Breast epithelium (tissue), 3 donors: ENCODE results near the gene CLASP1.

ENCODE experiments used
- POLR2A ChIP-seq: fragments of 450-650 bp; IDR thresholded peaks from one replicate; pipeline ENCODE4 v1.6.1; 2016; ENCODE audit warnings: antibody characterized with exemption, mild to moderate bottlenecking, moderate library complexity
- TF ChIP-seq, protein P1 (sequence below), 3 donors: fragments of 450-650 bp; IDR thresholded peaks; one replicate each; pipeline ENCODE4 v1.5.1; 2016 to 2017; ENCODE audit warnings: antibody characterized with exemption in 3 of 3, mild to moderate bottlenecking in 3 of 3, moderate library complexity in 3 of 3

DNA sequence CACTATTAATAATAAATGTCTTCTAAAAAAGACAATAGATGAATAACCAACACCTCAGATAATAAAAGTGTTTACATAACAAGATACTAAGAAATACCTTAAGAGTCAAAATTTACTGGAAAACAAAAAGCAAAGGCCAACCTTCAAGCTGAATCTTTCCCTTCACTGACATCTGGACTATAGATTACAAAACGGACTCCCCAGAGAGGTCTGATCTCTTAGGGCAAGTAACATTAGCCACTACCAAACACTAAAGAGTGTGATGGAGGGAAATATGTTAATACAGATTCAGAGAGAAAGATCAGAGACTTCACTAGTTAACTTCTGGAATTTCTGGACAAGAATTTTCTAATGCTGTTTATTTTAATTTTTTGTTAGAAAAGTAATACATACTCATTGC lies 13.9 kb downstream of the CLASP1 start:
- TF ChIP-seq, protein P1, sequence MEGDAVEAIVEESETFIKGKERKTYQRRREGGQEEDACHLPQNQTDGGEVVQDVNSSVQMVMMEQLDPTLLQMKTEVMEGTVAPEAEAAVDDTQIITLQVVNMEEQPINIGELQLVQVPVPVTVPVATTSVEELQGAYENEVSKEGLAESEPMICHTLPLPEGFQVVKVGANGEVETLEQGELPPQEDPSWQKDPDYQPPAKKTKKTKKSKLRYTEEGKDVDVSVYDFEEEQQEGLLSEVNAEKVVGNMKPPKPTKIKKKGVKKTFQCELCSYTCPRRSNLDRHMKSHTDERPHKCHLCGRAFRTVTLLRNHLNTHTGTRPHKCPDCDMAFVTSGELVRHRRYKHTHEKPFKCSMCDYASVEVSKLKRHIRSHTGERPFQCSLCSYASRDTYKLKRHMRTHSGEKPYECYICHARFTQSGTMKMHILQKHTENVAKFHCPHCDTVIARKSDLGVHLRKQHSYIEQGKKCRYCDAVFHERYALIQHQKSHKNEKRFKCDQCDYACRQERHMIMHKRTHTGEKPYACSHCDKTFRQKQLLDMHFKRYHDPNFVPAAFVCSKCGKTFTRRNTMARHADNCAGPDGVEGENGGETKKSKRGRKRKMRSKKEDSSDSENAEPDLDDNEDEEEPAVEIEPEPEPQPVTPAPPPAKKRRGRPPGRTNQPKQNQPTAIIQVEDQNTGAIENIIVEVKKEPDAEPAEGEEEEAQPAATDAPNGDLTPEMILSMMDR (IDR thresholded peaks at IDR 0.05): no peak
- no peak for TF ChIP-seq POLR2A
